ENCODE data around the gene SCRN2. TPM values are rescaled to one million over a fixed set of nuclear protein-coding genes. Genes with fewer than 3 reads are reported as not detected.

Gene SCRN2
- 14.9 to 32.9 TPM (median 15.7 TPM) in 3 replicates for total RNA-seq
- long read RNA-seq, transcript SCRN2-201 (8 exons, 1,548 nt): major isoform, 5 of 20 reads
- long read RNA-seq, partial matches to known transcripts: 5 of 20 reads
- long read RNA-seq, other reads (novel, unspliced or antisense): 8 of 20 reads

DNA sequence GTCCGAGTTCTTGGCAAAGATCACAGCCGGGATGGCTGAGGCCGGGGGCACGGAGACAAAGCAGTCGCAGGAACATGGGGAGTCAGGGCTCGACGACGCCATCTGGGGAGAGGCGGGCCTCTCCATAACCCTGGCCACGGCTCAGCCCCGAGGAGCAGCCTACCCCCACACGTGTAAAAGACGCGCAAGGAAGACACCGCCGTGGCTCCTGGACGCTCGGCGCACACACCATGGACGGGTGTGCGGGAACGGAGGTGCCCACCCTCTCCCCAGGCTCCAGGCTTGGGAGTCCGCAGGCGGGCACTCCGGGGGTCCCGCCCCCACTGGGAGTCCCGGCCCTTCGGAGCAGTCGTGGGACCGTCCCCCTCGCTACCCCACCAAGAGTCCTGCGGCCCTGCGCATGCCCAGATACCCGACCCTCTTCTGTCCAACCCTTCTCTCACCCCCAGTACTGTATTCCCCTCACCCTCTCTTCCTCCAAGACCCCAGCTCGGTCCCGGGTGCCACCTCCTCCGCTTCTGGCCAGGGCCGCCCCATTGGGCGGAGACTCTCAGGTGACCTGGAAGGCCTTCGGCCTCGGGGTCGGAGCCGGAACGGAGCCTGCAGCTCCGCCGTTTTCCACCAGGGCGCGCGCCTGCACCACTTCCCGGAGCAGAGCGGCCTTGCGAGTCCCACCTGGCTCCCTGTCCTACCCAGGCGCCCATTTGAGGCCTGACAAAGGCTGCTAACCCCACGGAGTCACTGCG is at the start of gene SCRN2:
Gene SCRN2 (minus strand): TSS at position 532 of the 746 bp plus-strand sequence. CDS start 430 bp downstream, at position 102.
- Mint-ChIP-seq H3K4me1 (ENCODE audit: low read depth) (peaks cover 23% of the 10 kb centered on the region), H3K36me3 (ENCODE audit: low read depth) (peaks cover 2% of the 10 kb centered on the region), H3K4me3 (ENCODE audit: unreplicated experiment) (peak within 1 kb of the TSS; percentile 97), H3K27ac (ENCODE audit: unreplicated experiment) (peak within 1 kb of the TSS; percentile 79), H3K27me3 (ENCODE audit: low read depth) (peaks cover 6% of the 10 kb centered on the region), H3K9me3 (ENCODE audit: low read depth) (no peaks in the 10 kb centered on the region)
- TF ChIP-seq, protein P1, sequence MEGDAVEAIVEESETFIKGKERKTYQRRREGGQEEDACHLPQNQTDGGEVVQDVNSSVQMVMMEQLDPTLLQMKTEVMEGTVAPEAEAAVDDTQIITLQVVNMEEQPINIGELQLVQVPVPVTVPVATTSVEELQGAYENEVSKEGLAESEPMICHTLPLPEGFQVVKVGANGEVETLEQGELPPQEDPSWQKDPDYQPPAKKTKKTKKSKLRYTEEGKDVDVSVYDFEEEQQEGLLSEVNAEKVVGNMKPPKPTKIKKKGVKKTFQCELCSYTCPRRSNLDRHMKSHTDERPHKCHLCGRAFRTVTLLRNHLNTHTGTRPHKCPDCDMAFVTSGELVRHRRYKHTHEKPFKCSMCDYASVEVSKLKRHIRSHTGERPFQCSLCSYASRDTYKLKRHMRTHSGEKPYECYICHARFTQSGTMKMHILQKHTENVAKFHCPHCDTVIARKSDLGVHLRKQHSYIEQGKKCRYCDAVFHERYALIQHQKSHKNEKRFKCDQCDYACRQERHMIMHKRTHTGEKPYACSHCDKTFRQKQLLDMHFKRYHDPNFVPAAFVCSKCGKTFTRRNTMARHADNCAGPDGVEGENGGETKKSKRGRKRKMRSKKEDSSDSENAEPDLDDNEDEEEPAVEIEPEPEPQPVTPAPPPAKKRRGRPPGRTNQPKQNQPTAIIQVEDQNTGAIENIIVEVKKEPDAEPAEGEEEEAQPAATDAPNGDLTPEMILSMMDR (IDR thresholded peaks at IDR 0.05): peak; percentile 99
- DNase-seq (ENCODE audit: low spot score): no peak

DNA sequence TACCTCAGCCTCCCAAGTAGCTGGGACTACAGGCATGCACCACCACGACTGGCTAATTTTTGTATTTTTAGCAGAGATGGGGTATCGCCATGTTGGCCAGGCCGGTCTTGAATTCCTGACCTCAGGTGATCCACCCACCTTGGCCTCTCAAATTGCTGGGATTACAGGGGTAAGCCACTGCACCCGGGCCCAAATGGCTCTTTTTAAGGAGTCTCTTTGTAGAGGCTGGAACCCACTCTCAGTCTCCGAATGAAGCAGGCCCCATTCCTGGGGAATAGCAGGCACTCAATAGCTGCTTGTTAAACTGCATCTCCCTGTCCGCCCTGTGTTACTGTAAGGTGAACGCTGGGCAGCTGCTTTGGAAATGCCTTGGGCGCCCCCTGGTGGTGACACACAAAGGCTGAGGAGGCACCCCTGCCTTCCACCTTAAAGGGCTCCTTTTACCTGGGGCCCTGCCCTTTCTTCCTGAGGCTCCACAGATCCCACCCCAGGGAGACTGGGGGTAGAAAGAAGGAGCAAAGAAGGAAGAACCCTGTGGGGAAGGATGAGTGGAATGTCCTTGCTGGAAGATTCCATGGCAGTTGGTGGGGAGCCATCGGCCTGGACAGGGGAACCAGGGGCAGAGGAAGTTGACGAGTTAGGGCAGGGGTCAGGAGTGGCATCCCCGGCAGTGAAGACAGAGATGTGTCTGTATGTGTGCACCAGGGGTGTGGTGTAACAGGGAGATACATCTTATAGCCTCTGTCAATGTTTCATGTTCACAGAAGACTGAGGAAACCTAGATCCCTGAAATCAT is 48.9 kb upstream of the SCRN2 start:
- Mint-ChIP-seq H3K27me3 (ENCODE audit: low read depth) (no peaks in the 10 kb centered on the region), H3K4me1 (ENCODE audit: low read depth) (peaks cover 8% of the 10 kb centered on the region), H3K27ac (ENCODE audit: unreplicated experiment) (no peak overlapping the region), H3K4me3 (ENCODE audit: unreplicated experiment) (no peak overlapping the region), H3K9me3 (ENCODE audit: low read depth) (no peaks in the 10 kb centered on the region), H3K36me3 (ENCODE audit: low read depth) (no peaks in the 10 kb centered on the region)
- TF ChIP-seq, protein P1 (IDR thresholded peaks at IDR 0.05): peak; percentile 96
- DNase-seq (ENCODE audit: low spot score): no peak

DNA sequence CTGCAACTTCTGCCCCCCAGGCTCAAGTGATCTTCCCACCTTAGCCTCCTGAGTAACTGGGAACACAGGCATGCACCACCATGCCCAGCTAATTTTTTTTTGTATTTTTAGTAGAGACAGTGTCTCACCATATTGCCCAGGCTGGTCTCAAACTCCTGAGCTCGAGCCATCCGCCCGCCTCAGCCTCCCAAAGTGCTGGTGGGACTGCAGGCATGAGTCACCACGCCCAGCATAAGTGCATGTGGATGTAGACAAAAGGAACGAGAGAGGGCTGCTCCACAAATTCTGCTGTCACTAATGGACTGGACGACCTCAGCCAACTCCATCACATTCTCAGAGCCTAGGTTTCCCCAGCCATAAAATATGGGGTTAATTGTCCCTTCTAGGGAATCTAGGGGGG is 47.2 kb upstream of the SCRN2 start:
- Mint-ChIP-seq H3K4me3 (ENCODE audit: unreplicated experiment) (no peak overlapping the region), H3K36me3 (ENCODE audit: low read depth) (no peaks in the 10 kb centered on the region), H3K27me3 (ENCODE audit: low read depth) (no peaks in the 10 kb centered on the region), H3K27ac (ENCODE audit: unreplicated experiment) (no peak overlapping the region), H3K9me3 (ENCODE audit: low read depth) (no peaks in the 10 kb centered on the region), H3K4me1 (ENCODE audit: low read depth) (no peaks in the 10 kb centered on the region)
- no peak for DNase-seq (ENCODE audit: low spot score)
- TF ChIP-seq, protein P1 (IDR thresholded peaks at IDR 0.05): no peak

DNA sequence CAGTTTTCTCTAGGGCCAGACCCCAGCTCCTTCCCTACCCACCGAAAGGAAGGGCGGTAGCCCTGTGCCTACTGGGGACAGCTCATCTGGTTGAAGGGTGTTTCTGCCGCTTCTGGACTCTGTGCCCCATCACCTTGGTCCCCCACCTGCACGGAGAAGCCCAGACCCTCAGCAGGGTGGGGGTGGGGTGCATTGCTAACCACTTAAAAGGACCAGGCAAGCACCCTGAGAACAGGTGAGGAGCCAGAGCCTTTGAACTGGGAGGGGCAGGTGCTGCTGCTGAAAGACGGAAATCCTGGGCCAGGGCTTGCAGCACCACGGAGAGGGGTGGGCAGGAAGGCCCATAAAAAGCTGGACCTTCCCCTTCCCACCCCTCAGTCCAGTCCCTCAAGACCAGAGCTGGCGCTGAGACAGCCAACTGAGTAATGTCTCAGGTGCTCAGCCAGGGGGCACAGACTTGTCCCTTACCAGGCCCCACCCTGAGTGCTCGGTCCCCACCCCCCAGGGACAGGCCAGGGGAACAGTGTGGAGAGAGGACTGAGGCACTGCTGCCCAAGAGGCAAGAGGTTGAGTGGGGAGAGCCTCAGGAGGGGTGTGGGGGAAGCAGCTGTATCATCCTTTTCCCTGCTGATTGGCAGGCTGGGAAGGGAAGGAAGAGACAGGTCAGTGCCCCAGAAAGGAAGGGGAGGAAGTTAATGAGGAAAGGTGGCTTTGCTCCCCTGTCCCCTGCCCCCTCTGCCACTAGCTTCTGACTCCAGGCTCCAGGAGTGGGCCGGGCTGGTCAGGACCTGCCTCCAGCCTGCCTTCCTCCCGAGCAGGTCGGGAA is 44.0 kb upstream of the SCRN2 start:
- Mint-ChIP-seq H3K27ac (ENCODE audit: unreplicated experiment) (no peak overlapping the region), H3K27me3 (ENCODE audit: low read depth) (peaks cover 6% of the 10 kb centered on the region), H3K4me3 (ENCODE audit: unreplicated experiment) (no peak overlapping the region), H3K4me1 (ENCODE audit: low read depth) (no peaks in the 10 kb centered on the region), H3K9me3 (ENCODE audit: low read depth) (no peaks in the 10 kb centered on the region), H3K36me3 (ENCODE audit: low read depth) (no peaks in the 10 kb centered on the region)
- DNase-seq (ENCODE audit: low spot score): no peak
- TF ChIP-seq, protein P1 (IDR thresholded peaks at IDR 0.05): no peak

DNA sequence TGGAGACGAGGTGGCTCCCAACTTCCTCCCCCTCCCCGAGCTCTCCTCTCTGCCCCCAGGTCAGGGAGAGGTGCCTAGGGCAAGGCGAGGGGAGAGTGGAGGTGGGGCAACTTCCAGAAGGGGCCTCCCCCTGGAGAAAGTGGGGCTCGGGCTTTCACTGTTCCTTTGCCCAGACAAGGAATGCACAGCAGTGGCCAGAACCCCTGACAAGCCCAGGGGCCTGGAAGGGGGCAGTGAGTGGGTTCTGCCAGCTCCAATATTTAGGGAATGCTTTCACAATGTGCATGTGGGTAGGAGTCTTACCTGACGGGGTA is 43.3 kb upstream of the SCRN2 start:
- no peak overlapping the region for H3K27ac Mint-ChIP-seq (ENCODE audit: unreplicated experiment)

More for the DNA sequence above, 43.3 kb upstream of the SCRN2 start:
- Mint-ChIP-seq H3K27me3 (ENCODE audit: low read depth) (peaks cover 7% of the 10 kb centered on the region), H3K4me3 (ENCODE audit: unreplicated experiment) (no peak overlapping the region), H3K4me1 (ENCODE audit: low read depth) (no peaks in the 10 kb centered on the region), H3K36me3 (ENCODE audit: low read depth) (no peaks in the 10 kb centered on the region), H3K9me3 (ENCODE audit: low read depth) (no peaks in the 10 kb centered on the region)
- TF ChIP-seq, protein P1 (IDR thresholded peaks at IDR 0.05): no peak
- DNase-seq (ENCODE audit: low spot score): no peak

Data from chondrocyte (in vitro differentiated cells).